DMS153 treated with DMSO at 0.1 percent for 48 hours (cell line): ENCODE data around the gene MYO9B.
A peak's percentile ranks its signal among the peaks of the same experiment; 100 is the strongest.

Experiments
- DNase-seq: peaks from one replicate; lab custom pipeline; 2025; ENCODE audit not compliant: unreplicated experiment; lab: John Stamatoyannopoulos, UW

Gene MYO9B

GRCh38 chr19:17112271-17112670 lies 36.7 kb downstream of the MYO9B start:
- no peak for DNase-seq

- no peak for DNase-seq
Observed at GRCh38 chr19:17112700-17113099, 37.1 kb downstream of the MYO9B start.

- no peak for DNase-seq
Observed at GRCh38 chr19:17113127-17113785, 37.7 kb downstream of the MYO9B start.

GRCh38 chr19:17114414-17114831 lies 38.8 kb downstream of the MYO9B start:
- no peak for DNase-seq

- DNase-seq: no peak
Observed at GRCh38 chr19:17116996-17117702, 41.6 kb downstream of the MYO9B start.

GRCh38 chr19:17118957-17119356 lies 43.4 kb downstream of the MYO9B start:
- DNase-seq: no peak

- DNase-seq: no peak
Observed at GRCh38 chr19:17121736-17122293, 46.2 kb downstream of the MYO9B start.

GRCh38 chr19:17123041-17123440 lies 47.5 kb downstream of the MYO9B start:
- no peak for DNase-seq

GRCh38 chr19:17124025-17124424 lies 48.4 kb downstream of the MYO9B start:
- no peak for DNase-seq

GRCh38 chr19:17125062-17125727 lies 49.6 kb downstream of the MYO9B start:
- no peak for DNase-seq

- DNase-seq: no peak
Observed at GRCh38 chr19:17125728-17126677, 50.4 kb downstream of the MYO9B start.

- no peak for DNase-seq
Observed at GRCh38 chr19:17127671-17128070, 52.1 kb downstream of the MYO9B start.

GRCh38 chr19:17128403-17128802 lies 52.8 kb downstream of the MYO9B start:
- no peak for DNase-seq

GRCh38 chr19:17128820-17129219 lies 53.2 kb downstream of the MYO9B start:
- DNase-seq: no peak

GRCh38 chr19:17129377-17129776 lies 53.8 kb downstream of the MYO9B start:
- DNase-seq: no peak

- peak; percentile 57 for DNase-seq
Observed at GRCh38 chr19:17135001-17135853, 59.6 kb downstream of the MYO9B start.

GRCh38 chr19:17136021-17136420 lies 60.4 kb downstream of the MYO9B start:
- no peak for DNase-seq

- DNase-seq: no peak
Observed at GRCh38 chr19:17136617-17137016, 61.0 kb downstream of the MYO9B start.

- no peak for DNase-seq
Observed at GRCh38 chr19:17137417-17137816, 61.8 kb downstream of the MYO9B start.
